ENCODE measurements around the gene TPRA1. TPM values are rescaled to one million over a fixed set of nuclear protein-coding genes. Genes with fewer than 3 reads are reported as not detected.
A peak's percentile ranks its signal among the peaks of the same experiment; 100 is the strongest.

The TPRA1 gene
- total RNA-seq, result 10 to 100 TPM; 13.6 to 30.6 (median 24.5) TPM
- polyA plus RNA-seq, result 10 to 100 TPM; 15.5 to 33.8 TPM
- total RNA-seq, result 14.8 reads per million, percentile 44 among the genes with 10 or more reads in this experiment

GRCh38 chr3:127590593-127591465, at the start of gene TPRA1:
TSS of gene TPRA1 (minus strand) at chr3:127590733. CDS start at chr3:127580146, 10,587 bp downstream.
- H3K4me3 Mint-ChIP-seq, result peak within 1 kb of the TSS; percentile 86 to 99 (median 96)
- intact Hi-C loops (cut with micrococcal nuclease), result loop anchor here (1.0 to 10.0 kb wide), 19 partner anchors 7 to 1996 kb away; partner anchors contain the start of genes ABTB1 (in 2 of the 2), MCM2 (in 2 of the 2), SEC61A1 (in 2 of the 2) and MBD4 (in 1 of the 2)
- POLR2A ChIA-PET, result interaction anchor here (0.6 to 2.3 kb wide), 8 partner anchors 8 to 1118 kb away, joined by 3 to 14 read pairs (median 3); partner anchors contain the start of genes ABTB1 and MCM2

GRCh38 chr3:127640042-127640355, 49.5 kb upstream of the TPRA1 start:
- Histone ChIP-seq H3K9me3 (ENCODE audit: control insufficient read depth in 2 of 3, low read length in 3 of 3) (no peaks in the 10 kb centered on the region), H3K27me3 (ENCODE audit: control insufficient read depth in 2 of 2, insufficient read depth in 2 of 2, low read length in 2 of 2) (no peaks in the 10 kb centered on the region), H3K4me1 (ENCODE audit: control insufficient read depth in 2 of 2, insufficient read depth in 2 of 2, low read length in 2 of 2) (peaks cover 0 to 7% of the 10 kb centered on the region in 2 donors), H3K27ac (ENCODE audit: low read depth, low read length) (no peak overlapping the region), H3K36me3 (ENCODE audit: control insufficient read depth in 2 of 3, insufficient read depth in 3 of 3, low read length in 3 of 3) (no peaks in the 10 kb centered on the region), H3K4me3 (ENCODE audit: low read length) (no peak overlapping the region)
- Mint-ChIP-seq H3K36me3 (peaks cover 0 to 10% (median 0%) of the 10 kb centered on the region in 5 donors), H3K4me1 (peaks cover 6 to 16% (median 10%) of the 10 kb centered on the region in 7 donors), H3K4me3 (no peak overlapping the region), H3K27me3 (peaks cover 0 to 7% (median 1%) of the 10 kb centered on the region in 5 donors), H3K9me3 (no peaks in the 10 kb centered on the region), H3K27ac (peak overlapping the region in 1 of 9 donors; percentile 38)
- ATAC-seq (no peak), DNase-seq (no peak)
- intact Hi-C loops (cut with micrococcal nuclease), result no loop called here
- ChIA-PET POLR2A (no interaction called here), CTCF (no interaction called here)

More at GRCh38 chr3:127590593-127591465, at the start of gene TPRA1:
- H3K27ac ChIP-seq (ENCODE audit: low read depth, low read length), result peak within 1 kb of the TSS; percentile 80
- DNase-seq (peak; percentile 58 to 90 (median 85)), ATAC-seq (peak; percentile 90)
- Mint-ChIP-seq H3K36me3 (no peaks in the 10 kb centered on the region), H3K4me1 (peaks cover 14 to 51% (median 43%) of the 10 kb centered on the region in 7 donors), H3K9me3 (no peaks in the 10 kb centered on the region), H3K27me3 (no peaks in the 10 kb centered on the region), H3K27ac (peak within 1 kb of the TSS; percentile 86 to 96 (median 94))
- H3K27me3 ChIP-seq (ENCODE audit: control insufficient read depth in 2 of 2, insufficient read depth in 2 of 2, low read length in 2 of 2), result no peaks in the 10 kb centered on the region
- H3K9me3 ChIP-seq (ENCODE audit: control insufficient read depth in 2 of 3, low read length in 3 of 3), result no peaks in the 10 kb centered on the region
- H3K4me3 ChIP-seq (ENCODE audit: low read length), result peak within 1 kb of the TSS; percentile 91
- H3K4me1 ChIP-seq (ENCODE audit: control insufficient read depth in 2 of 2, insufficient read depth in 2 of 2, low read length in 2 of 2), result peaks cover 11 to 12% of the 10 kb centered on the region in 2 donors
- peaks cover 0 to 3% (median 0%) of the 10 kb centered on the region in 3 experiments for H3K36me3 ChIP-seq (ENCODE audit: control insufficient read depth in 2 of 3, insufficient read depth in 3 of 3, low read length in 3 of 3)
- CTCF ChIA-PET, result interaction anchor here (0.6 to 3.6 kb wide), 4 partner anchors 13 to 104 kb away, joined by 3 to 8 read pairs (median 4); no protein-coding TSS in a partner anchor

GRCh38 chr3:127639173-127640041, 48.9 kb upstream of the TPRA1 start:
- no peaks in the 10 kb centered on the region for H3K36me3 ChIP-seq (ENCODE audit: control insufficient read depth in 2 of 3, insufficient read depth in 3 of 3, low read length in 3 of 3)
- H3K27ac Mint-ChIP-seq, result peak overlapping the region in 1 of 9 donors; percentile 38
- POLR2A ChIA-PET, result no interaction called here
- H3K27ac ChIP-seq (ENCODE audit: low read depth, low read length), result no peak overlapping the region
- peaks cover 0 to 5% (median 4%) of the 10 kb centered on the region in 5 donors for H3K27me3 Mint-ChIP-seq
- ATAC-seq (no peak), DNase-seq (no peak)
- no peaks in the 10 kb centered on the region for H3K9me3 ChIP-seq (ENCODE audit: control insufficient read depth in 2 of 3, low read length in 3 of 3)
- H3K9me3 Mint-ChIP-seq, result no peaks in the 10 kb centered on the region
- CTCF ChIA-PET, result no interaction called here
- H3K4me1 ChIP-seq (ENCODE audit: control insufficient read depth in 2 of 2, insufficient read depth in 2 of 2, low read length in 2 of 2), result peaks cover 0 to 7% of the 10 kb centered on the region in 2 donors
- intact Hi-C loops (cut with micrococcal nuclease), result loop anchor here in 1 of 2 donors (5.0 kb wide), 1 partner anchor 62 kb away; no protein-coding TSS in a partner anchor
- H3K27me3 ChIP-seq (ENCODE audit: control insufficient read depth in 2 of 2, insufficient read depth in 2 of 2, low read length in 2 of 2), result no peaks in the 10 kb centered on the region
- no peak overlapping the region for H3K4me3 Mint-ChIP-seq
- H3K4me3 ChIP-seq (ENCODE audit: low read length), result no peak overlapping the region
- peaks cover 0 to 6% (median 0%) of the 10 kb centered on the region in 5 donors for H3K36me3 Mint-ChIP-seq
- H3K4me1 Mint-ChIP-seq, result peaks cover 6 to 16% (median 10%) of the 10 kb centered on the region in 7 donors

- intact Hi-C loops (cut with micrococcal nuclease), result loop anchor here in 1 of 2 donors (1.0 to 5.0 kb wide), 3 partner anchors 9 to 61 kb away; partner anchors contain the start of genes MCM2 and PODXL2
- CTCF ChIA-PET, result interaction anchor here (0.7 kb wide), 1 partner anchor 1013 kb away, joined by 4 read pairs; no protein-coding TSS in a partner anchor
- H3K27me3 Mint-ChIP-seq, result peaks cover 7 to 12% (median 9%) of the 10 kb centered on the region in 5 donors
- ATAC-seq (no peak), DNase-seq (no peak)
- H3K27ac Mint-ChIP-seq, result peak overlapping the region in 1 of 9 donors; percentile 72
- H3K36me3 ChIP-seq (ENCODE audit: control insufficient read depth in 2 of 3, insufficient read depth in 3 of 3, low read length in 3 of 3), result no peaks in the 10 kb centered on the region
- H3K4me1 Mint-ChIP-seq, result peaks cover 6 to 16% (median 10%) of the 10 kb centered on the region in 7 donors
- H3K9me3 Mint-ChIP-seq, result no peaks in the 10 kb centered on the region
- POLR2A ChIA-PET, result no interaction called here
- no peaks in the 10 kb centered on the region for H3K36me3 Mint-ChIP-seq
- no peaks in the 10 kb centered on the region for H3K27me3 ChIP-seq (ENCODE audit: control insufficient read depth in 2 of 2, insufficient read depth in 2 of 2, low read length in 2 of 2)
- no peak overlapping the region for H3K4me3 Mint-ChIP-seq
- no peaks in the 10 kb centered on the region for H3K9me3 ChIP-seq (ENCODE audit: control insufficient read depth in 2 of 3, low read length in 3 of 3)
- H3K4me3 ChIP-seq (ENCODE audit: low read length), result no peak overlapping the region
- no peak overlapping the region for H3K27ac ChIP-seq (ENCODE audit: low read depth, low read length)
- H3K4me1 ChIP-seq (ENCODE audit: control insufficient read depth in 2 of 2, insufficient read depth in 2 of 2, low read length in 2 of 2), result peaks cover 0 to 7% of the 10 kb centered on the region in 2 donors
Observed at GRCh38 chr3:127637971-127638370, 47.4 kb upstream of the TPRA1 start.

GRCh38 chr3:127637546-127637945, 47.0 kb upstream of the TPRA1 start:
- Mint-ChIP-seq H3K36me3 (no peaks in the 10 kb centered on the region), H3K4me3 (peak overlapping the region in 4 of 10 donors; percentile 21 to 49 (median 35)), H3K9me3 (no peaks in the 10 kb centered on the region), H3K27me3 (peaks cover 7 to 12% (median 9%) of the 10 kb centered on the region in 5 donors), H3K4me1 (peaks cover 6 to 16% (median 10%) of the 10 kb centered on the region in 7 donors), H3K27ac (peak overlapping the region in 3 of 9 donors; percentile 52 to 72 (median 61))
- Histone ChIP-seq H3K4me1 (ENCODE audit: control insufficient read depth in 2 of 2, insufficient read depth in 2 of 2, low read length in 2 of 2) (peaks cover 0 to 7% of the 10 kb centered on the region in 2 donors), H3K27me3 (ENCODE audit: control insufficient read depth in 2 of 2, insufficient read depth in 2 of 2, low read length in 2 of 2) (peaks cover 0 to 2% of the 10 kb centered on the region in 2 donors), H3K36me3 (ENCODE audit: control insufficient read depth in 2 of 3, insufficient read depth in 3 of 3, low read length in 3 of 3) (no peaks in the 10 kb centered on the region), H3K9me3 (ENCODE audit: control insufficient read depth in 2 of 3, low read length in 3 of 3) (no peaks in the 10 kb centered on the region), H3K27ac (ENCODE audit: low read depth, low read length) (no peak overlapping the region), H3K4me3 (ENCODE audit: low read length) (no peak overlapping the region)
- CTCF ChIA-PET, result interaction anchor here (0.7 kb wide), 1 partner anchor 1013 kb away, joined by 4 read pairs; no protein-coding TSS in a partner anchor
- POLR2A ChIA-PET, result no interaction called here
- DNase-seq, result peak in 6 of 9 donors; percentile 7 to 49 (median 36)
- intact Hi-C loops (cut with micrococcal nuclease), result loop anchor here in 1 of 2 donors (1.0 to 5.0 kb wide), 3 partner anchors 8 to 60 kb away; partner anchors contain the start of genes MCM2 and PODXL2
- peak; percentile 81 for ATAC-seq

All from naive thymus-derived CD4-positive, alpha-beta T cell (primary cell).